Measurements from ENCODE around the gene ADAMTS17. TPM values are rescaled to one million over a fixed set of nuclear protein-coding genes. Genes with fewer than 3 reads are reported as not detected.

Gene ADAMTS17
- total RNA-seq, 1 donor from 2014 or later = 2.3 TPM

DNA sequence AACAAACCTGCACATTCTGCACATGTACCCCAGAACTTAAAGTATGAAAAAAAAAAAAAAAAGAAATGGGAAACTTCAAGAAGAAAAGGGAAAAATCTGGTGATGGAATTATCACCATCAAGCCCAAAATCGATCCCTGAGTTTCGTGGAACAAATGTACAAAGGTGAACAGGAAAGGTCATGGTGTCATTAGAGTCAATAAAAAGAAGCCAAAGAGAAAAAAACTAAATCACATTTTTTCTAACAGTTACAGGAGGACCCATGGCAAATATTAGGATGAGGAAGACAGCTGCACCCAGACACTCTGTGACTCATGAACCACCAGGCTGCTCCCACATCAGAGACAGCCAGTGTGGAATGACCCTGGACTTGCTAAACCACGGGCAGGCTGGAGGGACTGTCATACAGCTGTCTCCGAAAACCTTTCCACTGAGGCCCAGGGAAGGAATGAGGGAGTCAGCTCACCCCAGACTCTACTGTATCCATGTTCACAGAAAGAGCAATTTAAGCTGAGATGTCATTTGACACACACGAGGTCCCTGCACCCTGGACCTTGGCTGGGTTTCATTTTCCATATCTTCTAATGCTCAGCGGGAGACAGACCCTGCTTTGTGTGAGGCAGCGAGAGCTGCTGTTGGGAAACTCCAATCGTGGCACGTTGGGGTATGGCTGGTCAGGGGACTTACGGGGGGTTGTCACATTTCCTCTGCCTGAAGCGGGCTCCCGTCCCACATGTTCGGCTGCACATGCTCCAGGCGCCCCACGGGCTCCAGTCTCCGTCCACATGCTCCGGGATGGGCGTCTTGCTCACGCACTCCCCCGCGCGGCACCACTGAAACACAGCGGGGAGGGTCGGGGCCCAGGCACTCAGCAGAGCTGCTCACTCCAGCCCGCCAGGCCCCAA, 210.2 kb downstream of the ADAMTS17 start:
- peak; percentile 79 for DNase-seq (ENCODE audit: low spot score)
- peak; percentile 65 for ATAC-seq
- intact Hi-C loops (cut with DNase I) = no loop called here

- DNase-seq (ENCODE audit: low spot score) (no peak), ATAC-seq (no peak)
- intact Hi-C loops (cut with DNase I) = no loop called here
Observed at GRCh38 chr15:100129677-100130076, 212.1 kb downstream of the ADAMTS17 start.

DNA sequence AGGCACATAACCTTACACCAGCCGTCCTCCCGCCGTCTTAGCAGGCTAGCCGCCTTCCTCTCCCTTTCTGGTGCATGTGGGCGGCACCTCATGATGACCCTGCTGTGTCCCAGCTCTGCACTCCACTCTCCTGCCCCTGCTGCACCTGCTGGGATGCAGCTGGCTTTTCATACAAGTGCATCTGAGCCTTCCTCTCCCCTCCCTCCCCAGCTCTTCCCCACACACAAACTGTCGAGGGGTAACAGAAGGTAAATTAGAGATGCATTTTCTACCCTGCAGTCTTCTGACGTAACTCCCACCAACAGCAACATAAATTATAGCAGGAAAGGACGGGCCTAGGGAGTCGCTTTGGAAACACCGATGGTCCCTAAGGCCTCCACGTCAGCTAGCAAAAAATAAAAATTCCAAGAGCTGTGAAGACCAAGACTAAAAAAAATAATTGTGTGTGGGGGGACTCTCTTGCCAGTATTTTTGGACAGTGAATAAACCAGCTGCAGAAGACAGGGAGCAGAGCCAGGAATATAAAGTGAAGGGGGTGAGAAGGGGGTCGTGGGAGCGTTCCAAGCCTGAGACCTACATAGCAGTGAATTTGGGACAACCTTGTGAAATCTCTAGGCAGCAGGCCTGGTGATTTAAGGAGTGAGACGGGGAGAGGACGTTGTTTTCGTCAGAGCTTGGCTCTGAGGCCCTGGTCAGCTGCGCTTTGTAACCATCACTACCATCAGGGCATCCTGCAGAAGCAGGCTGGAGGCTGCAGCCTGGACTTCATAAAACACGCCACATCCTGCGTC, 216.2 kb downstream of the ADAMTS17 start:
- peak; percentile 89 for ATAC-seq
- DNase-seq (ENCODE audit: low spot score) = no peak
- intact Hi-C loops (cut with DNase I) = no loop called here

GRCh38 chr15:100124936-100125335, 216.8 kb downstream of the ADAMTS17 start:
- ATAC-seq = no peak
- intact Hi-C loops (cut with DNase I) = no loop called here
- no peak for DNase-seq (ENCODE audit: low spot score)

DNA sequence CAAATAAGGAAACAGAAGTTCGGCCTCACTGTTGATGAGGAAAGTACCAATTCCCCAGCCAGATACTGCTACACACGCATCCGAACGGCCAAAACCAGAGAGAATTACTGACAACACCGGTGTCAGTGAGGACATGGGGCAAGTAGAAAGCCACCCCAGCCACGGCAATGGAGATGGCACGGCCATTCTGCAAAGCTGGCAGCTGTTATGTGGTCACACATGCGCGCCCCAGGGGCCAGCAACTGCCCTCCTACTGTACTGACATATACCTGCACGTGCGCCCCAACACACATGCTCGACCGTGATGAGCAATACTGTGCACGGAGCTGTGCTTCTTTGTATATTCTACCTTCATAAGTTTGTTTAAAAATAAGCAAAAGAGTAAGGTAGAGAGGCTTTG, 217.4 kb downstream of the ADAMTS17 start:
- intact Hi-C loops (cut with DNase I) = no loop called here

GRCh38 chr15:100123611-100124010, 218.2 kb downstream of the ADAMTS17 start:
- ATAC-seq (no peak), DNase-seq (ENCODE audit: low spot score) (no peak)

More for the DNA sequence above, 217.4 kb downstream of the ADAMTS17 start:
- DNase-seq (ENCODE audit: low spot score) (no peak), ATAC-seq (no peak)

GRCh38 chr15:100121285-100121684, 220.5 kb downstream of the ADAMTS17 start:
- no peak for DNase-seq (ENCODE audit: low spot score)
- ATAC-seq = no peak
- intact Hi-C loops (cut with DNase I) = no loop called here

More at GRCh38 chr15:100123611-100124010, 218.2 kb downstream of the ADAMTS17 start:
- intact Hi-C loops (cut with DNase I) = no loop called here

DNA sequence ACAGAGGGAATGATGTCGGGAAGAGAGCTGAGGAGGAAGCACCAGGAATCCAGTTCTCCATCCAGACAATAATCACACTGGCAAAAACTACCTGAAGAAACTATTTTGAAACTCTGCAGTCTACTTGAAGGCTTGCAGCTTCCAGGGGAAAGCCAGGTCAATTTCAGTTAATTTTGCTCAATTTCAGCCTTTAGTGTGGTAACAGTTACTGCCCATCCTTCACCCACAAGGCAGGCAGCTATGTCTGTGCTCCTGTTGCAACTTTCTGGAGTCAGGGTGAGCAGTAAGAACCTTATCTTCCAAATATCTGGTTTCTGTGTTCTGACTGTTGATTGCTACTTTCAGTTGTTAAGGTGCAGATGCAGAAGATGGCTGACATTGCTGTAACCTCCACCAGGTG, 221.7 kb downstream of the ADAMTS17 start:
- intact Hi-C loops (cut with DNase I) = no loop called here
- DNase-seq (ENCODE audit: low spot score) = no peak
- no peak for ATAC-seq

- ATAC-seq (no peak), DNase-seq (ENCODE audit: low spot score) (no peak)
- intact Hi-C loops (cut with DNase I) = no loop called here
Observed at GRCh38 chr15:100118546-100118945, 223.2 kb downstream of the ADAMTS17 start.

DNA sequence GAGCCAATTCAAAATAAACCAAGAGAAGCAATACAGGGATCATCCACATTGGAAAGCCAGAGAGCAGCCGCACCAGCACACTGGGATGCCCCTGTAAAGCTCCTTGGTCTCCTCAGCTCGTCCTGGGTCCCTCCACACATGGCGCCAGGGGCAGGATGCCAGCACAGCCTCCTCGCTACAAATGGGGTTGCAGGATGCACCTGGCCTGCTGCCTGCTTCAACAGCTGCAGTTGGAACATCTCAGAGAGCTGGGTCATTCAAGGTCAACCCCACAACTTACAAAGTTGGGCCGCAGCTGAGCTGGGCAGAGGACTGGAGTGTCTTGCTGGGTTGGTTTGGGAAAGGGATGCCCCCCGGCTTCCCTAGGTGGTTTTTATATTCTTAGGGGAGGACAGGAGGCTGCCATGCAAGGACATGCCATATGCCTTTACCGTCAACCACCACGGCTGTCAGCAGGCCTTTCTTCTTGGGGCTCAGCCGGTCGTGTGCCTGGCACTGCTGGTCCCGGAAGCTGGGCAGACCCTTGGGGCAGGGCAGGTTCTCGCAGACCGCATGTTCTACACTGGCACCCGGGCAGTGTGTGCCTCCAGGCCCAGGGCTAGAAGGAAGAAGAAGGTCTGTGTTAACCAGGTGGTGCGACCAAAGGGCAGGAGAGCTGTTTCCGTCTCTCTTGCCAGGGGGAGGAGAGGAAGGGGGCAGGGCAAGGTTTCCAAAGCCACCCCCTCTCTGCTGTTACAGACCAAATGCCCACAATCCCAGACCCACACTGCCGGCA, 225.2 kb downstream of the ADAMTS17 start:
- DNase-seq (ENCODE audit: low spot score) (no peak), ATAC-seq (no peak)
- intact Hi-C loops (cut with DNase I) = no loop called here

GRCh38 chr15:100115711-100116090, 226.1 kb downstream of the ADAMTS17 start:
- intact Hi-C loops (cut with DNase I) = no loop called here
- DNase-seq (ENCODE audit: low spot score) = no peak
- ATAC-seq = peak; percentile 8

DNA sequence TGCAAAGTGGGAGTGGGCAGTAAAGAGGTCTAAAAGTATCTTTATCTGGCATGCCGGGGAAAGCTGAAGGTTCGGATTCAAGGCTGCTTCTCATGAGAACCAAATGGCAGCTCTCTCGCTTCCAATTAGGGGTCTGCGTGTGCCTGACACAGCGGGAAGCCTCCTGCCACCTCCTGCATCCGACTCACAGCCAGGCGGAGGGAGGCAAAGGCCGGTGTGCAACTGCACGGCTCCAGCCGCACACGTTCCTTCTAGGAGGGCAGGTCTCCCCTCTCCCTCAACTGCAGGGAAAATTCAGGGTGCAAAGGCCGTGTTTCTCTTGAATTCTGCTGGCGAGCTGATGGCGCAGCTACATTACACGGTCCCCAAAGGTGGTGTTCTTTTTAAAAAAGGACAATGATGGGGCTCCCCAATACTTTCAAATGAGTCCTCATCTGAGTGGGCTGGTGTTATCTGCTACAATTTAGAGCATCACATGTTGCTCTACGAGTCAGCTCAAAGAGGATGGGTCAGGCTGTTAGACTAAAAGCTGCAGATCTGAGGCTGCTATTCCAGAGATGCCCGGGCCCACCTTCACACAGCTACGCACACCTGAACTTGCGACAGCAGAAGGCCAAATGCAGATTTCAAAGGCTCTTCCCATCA, 226.6 kb downstream of the ADAMTS17 start:
- ATAC-seq = no peak
- intact Hi-C loops (cut with DNase I) = no loop called here
- no peak for DNase-seq (ENCODE audit: low spot score)

GRCh38 chr15:100114571-100114970, 227.2 kb downstream of the ADAMTS17 start:
- no peak for DNase-seq (ENCODE audit: low spot score)
- ATAC-seq = peak; percentile 64
- intact Hi-C loops (cut with DNase I) = no loop called here

DNA sequence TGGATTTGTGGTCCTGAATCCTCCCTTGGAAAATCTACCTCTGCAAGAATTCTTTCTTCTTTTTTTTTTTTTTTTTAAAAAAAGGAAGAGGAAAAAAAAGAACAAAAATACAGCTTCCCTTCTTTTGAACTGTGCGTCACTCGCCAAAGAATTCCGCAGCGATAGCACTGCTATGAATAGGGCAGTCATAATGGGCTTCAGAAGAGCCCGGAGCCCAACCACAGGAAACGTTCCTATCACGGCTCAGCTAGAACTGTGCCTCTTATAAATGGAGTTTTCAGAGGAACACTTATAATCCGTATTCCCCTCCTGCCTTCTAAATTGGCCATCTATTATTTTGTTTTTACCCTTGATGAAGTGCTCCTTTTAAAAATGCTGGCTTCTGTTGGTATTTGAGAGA, 227.7 kb downstream of the ADAMTS17 start:
- intact Hi-C loops (cut with DNase I) = no loop called here
- DNase-seq (ENCODE audit: low spot score) = peak; percentile 80

DNA sequence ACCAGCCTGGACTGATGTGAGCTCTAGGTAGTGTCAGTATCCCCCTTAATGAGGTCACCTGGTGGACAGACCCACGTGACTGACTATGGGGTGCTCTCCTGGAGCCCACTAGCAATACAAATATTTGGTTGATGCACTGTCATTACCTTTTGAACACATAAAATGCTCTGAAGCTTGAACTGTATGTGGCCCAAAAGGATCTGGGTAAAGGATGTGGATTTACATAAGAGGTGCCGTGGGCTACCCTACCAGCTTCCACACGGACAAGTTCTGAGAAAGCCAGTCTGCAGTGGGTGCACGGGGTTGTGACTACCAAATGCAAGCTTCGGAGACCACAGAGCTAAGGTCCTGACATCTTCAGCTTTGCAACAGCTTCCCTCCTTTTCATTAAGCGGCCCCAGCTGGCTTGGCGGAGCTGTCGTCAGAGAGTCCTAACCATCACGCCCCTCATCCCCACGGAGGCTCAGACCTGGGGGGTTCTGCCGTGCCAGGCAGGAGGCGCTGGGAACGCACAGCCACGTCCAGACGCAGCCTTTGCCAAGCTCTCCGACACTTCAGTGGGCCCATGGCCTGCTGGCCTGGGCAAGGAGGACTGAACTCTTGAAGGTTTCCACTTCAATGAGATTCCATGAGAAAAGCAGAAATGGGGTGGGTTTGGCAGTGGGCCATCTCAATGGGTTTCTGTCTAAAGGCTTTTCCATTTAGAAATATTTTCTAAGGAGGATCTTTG, 228.3 kb downstream of the ADAMTS17 start:
- intact Hi-C loops (cut with DNase I) = no loop called here
- DNase-seq (ENCODE audit: low spot score) (peak; percentile 79), ATAC-seq (no peak)

More for the DNA sequence above, 227.7 kb downstream of the ADAMTS17 start:
- peak; percentile 92 for ATAC-seq

GRCh38 chr15:100112636-100113305, 229.0 kb downstream of the ADAMTS17 start:
- no peak for DNase-seq (ENCODE audit: low spot score)
- intact Hi-C loops (cut with DNase I) = no loop called here
- ATAC-seq = no peak

DNA sequence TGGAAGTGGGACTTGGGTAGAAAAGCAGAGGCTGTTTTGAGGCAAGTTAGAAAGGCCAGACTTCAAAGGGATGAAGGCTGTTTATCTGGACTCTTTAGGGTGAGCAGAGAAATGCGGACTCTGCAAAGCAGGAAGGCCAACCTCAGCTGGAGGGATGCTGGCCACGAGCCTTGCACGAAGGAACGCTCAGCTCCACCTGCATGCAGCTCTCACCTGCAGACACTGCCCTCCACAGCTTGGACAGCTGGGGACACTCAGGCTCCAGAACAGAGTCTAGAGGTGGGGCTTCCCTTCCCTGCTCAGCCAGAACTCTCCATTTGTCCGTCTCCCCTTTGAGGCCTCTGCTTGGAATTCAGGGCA, 229.7 kb downstream of the ADAMTS17 start:
- ATAC-seq (no peak), DNase-seq (ENCODE audit: low spot score) (no peak)
- intact Hi-C loops (cut with DNase I) = no loop called here
